K562 (cell line): Measurements from ENCODE around the gene DENR. TPM values are rescaled to one million over a fixed set of nuclear protein-coding genes. Genes with fewer than 3 reads are reported as not detected.

Experiments
- ATAC-seq: fragments of 200-7000 bp; cut with Tn5 transposase; 3 replicates; pipeline ENCODE4 v1.9.1; 2020; ENCODE audit warnings: moderate library complexity
- BruUV-seq: library from RNA; stranded (reverse); fragments of 400-500 nt; replicated peaks from 2 replicates; lab custom pipeline; 2021; lab: Mats Ljungman, UMichigan
- CTCF ChIA-PET: fragments of 300-600 bp; formaldehyde crosslinking; extraction: SDS; loops from one replicate; lab custom pipeline; 2021; ENCODE audit warnings: low intra/inter-chr PET ratio; lab: Yijun Ruan, JAX
- POLR2A ChIA-PET: fragments of 300-600, 350-650 bp; sonication (Branson Sonifier 250); formaldehyde crosslinking; extraction: SDS; loops from one replicate; lab custom pipeline; 2021; ENCODE audit warnings: antibody characterized with exemption, inconsistent platforms; lab: Yijun Ruan, JAX
- DNase-seq, 4 experiments: peaks; one replicate each; pipeline versions ENCODE4 v3.0.0 to v3.0.0-alpha.2; 2011 to 2018; ENCODE audit warnings: low spot score in 3 of 4, mixed read lengths in 3 of 4; ENCODE audit errors: extremely low read depth in 1 of 4
- FAIRE-seq: peaks from 2 replicates; lab custom pipeline; 2011; peaks lifted over from hg19 to GRCh38; lab: Jason Lieb, UNC
- H2AFZ ChIP-seq: 2 replicates; pipeline ENCODE4 v1.6.0; 2011; ENCODE audit warnings: low read depth, low read length, control low read depth, inconsistent platforms
- H3K27ac ChIP-seq: fragments of 200-600 bp; 3 replicates; pipeline ENCODE4 v1.8.0; 2011; ENCODE audit warnings: low read depth, mild to moderate bottlenecking, control low read depth, inconsistent platforms, low read length, moderate library complexity, mixed read lengths; ENCODE audit errors: extremely low read depth
- H3K27me3 ChIP-seq, 2 experiments: fragments of 300-600 bp in 1 of 2; 2 replicates in 1 of 2; 3 replicates in 1 of 2; pipeline versions ENCODE4 v1.6.0 to v1.8.0; 2011; ENCODE audit warnings: inconsistent platforms in 2 of 2, low read length in 2 of 2, mild to moderate bottlenecking in 1 of 2, mixed read lengths in 1 of 2, moderate library complexity in 1 of 2; ENCODE audit not compliant: control insufficient read depth in 2 of 2, insufficient read depth in 2 of 2
- H3K36me3 ChIP-seq: fragments of 300-600 bp; 3 replicates; pipeline ENCODE4 v1.8.0; 2011; ENCODE audit warnings: mild to moderate bottlenecking, low read length, inconsistent platforms; ENCODE audit not compliant: control insufficient read depth, insufficient read depth
- H3K4me1 ChIP-seq, 2 experiments: fragments of 200-600 bp in 1 of 2; replicated peaks in 1 of 2; 2 replicates in 1 of 2; 3 replicates in 1 of 2; pipeline versions ENCODE4 v1.5.1 to v1.8.0; 2011; ENCODE audit warnings: inconsistent platforms in 2 of 2, low read length in 2 of 2, mild to moderate bottlenecking in 1 of 2, mixed read lengths in 1 of 2, moderate library complexity in 1 of 2; ENCODE audit not compliant: control insufficient read depth in 2 of 2, insufficient read depth in 2 of 2
- H3K4me2 ChIP-seq: 2 replicates; pipeline ENCODE4 v1.6.1; 2011; ENCODE audit warnings: low read length, control low read depth, inconsistent platforms, mixed read lengths; ENCODE audit not compliant: insufficient read depth
- H3K4me3 ChIP-seq: fragments of 200-600 bp; sonication (generic), shearing (Covaris generic); 2 replicates; pipeline ENCODE4 v1.5.1; 2016; ENCODE audit warnings: control low read depth, inconsistent platforms
- H3K79me2 ChIP-seq: fragments of 200-600 bp; 3 replicates; pipeline ENCODE4 v1.8.0; 2011; ENCODE audit warnings: low read length, inconsistent platforms; ENCODE audit not compliant: control insufficient read depth, insufficient read depth
- H3K9ac ChIP-seq, 2 experiments: 2 replicates each; pipeline versions ENCODE4 v1.6.0 to v1.6.1; 2011; ENCODE audit warnings: low read depth in 2 of 2, low read length in 2 of 2, control low read depth in 1 of 2, inconsistent platforms in 1 of 2, mild to moderate bottlenecking in 1 of 2, mixed read lengths in 1 of 2; ENCODE audit not compliant: insufficient read depth in 1 of 2
- H3K9me1 ChIP-seq: one replicate; pipeline ENCODE4 v1.6.0; 2011; ENCODE audit warnings: inconsistent platforms, mild to moderate bottlenecking, low read length, moderate library complexity; ENCODE audit not compliant: control insufficient read depth, insufficient read depth
- H3K9me3 ChIP-seq: replicated peaks from 2 replicates; pipeline ENCODE4 v1.5.1; 2011; ENCODE audit warnings: low read depth, low read length, inconsistent platforms; ENCODE audit not compliant: control insufficient read depth, insufficient read depth
- H4K20me1 ChIP-seq: replicated peaks from 2 replicates; pipeline ENCODE4 v1.6.1; 2011; ENCODE audit warnings: low read length, inconsistent platforms, mixed read lengths; ENCODE audit not compliant: control insufficient read depth, insufficient read depth
- ADNP ChIP-seq: fragments of 200-800 bp; sonication (Bioruptor generic); IDR thresholded peaks from 2 replicates; pipeline ENCODE4 v1.6.1; 2016; ENCODE audit warnings: missing genetic modification characterization, missing compliant biosample characterization
- ARID1B ChIP-seq: fragments of 450-650 bp; IDR thresholded peaks from 2 replicates; pipeline ENCODE4 v1.6.1; 2016; ENCODE audit warnings: antibody characterized with exemption, mild to moderate bottlenecking, inconsistent platforms
- ATF7 ChIP-seq: fragments of 450-650 bp; IDR thresholded peaks from 2 replicates; pipeline ENCODE4 v1.7.1; 2014; ENCODE audit warnings: mild to moderate bottlenecking, moderate library complexity
- CBFA2T3 ChIP-seq: fragments of 450-650 bp; IDR thresholded peaks from 2 replicates; pipeline ENCODE4 v1.6.1; 2017
- COPS2 ChIP-seq: fragments of 450-650 bp; conservative IDR thresholded peaks from 2 replicates; pipeline ENCODE4 v1.6.1; 2016; ENCODE audit warnings: mild to moderate bottlenecking, moderate library complexity
- CXXC5 ChIP-seq: fragments of 250-450 bp; sonication (Bioruptor Pico); IDR thresholded peaks from 2 replicates; pipeline ENCODE4 v1.8.0; 2022; ENCODE audit warnings: inconsistent platforms, mild to moderate bottlenecking, moderate library complexity
- DMBX1 ChIP-seq: fragments of 250-450 bp; sonication (Bioruptor Pico); IDR thresholded peaks from 2 replicates; pipeline ENCODE4 v1.8.0; 2022; ENCODE audit warnings: inconsistent platforms, mild to moderate bottlenecking, moderate library complexity, borderline replicate concordance
- GABPB1 ChIP-seq: sonication (generic); formaldehyde crosslinking; IDR thresholded peaks from 2 replicates; pipeline ENCODE4 v1.8.0; 2022; ENCODE audit warnings: mild to moderate bottlenecking, missing genetic modification reagents
- IRF2 ChIP-seq: sonication (generic); formaldehyde crosslinking; IDR thresholded peaks from 2 replicates; pipeline ENCODE4 v1.8.1; 2022; ENCODE audit warnings: mild to moderate bottlenecking, missing genetic modification reagents
- MYNN ChIP-seq, 2 experiments: sonication (generic); formaldehyde crosslinking in 1 of 2; IDR thresholded peaks; 2 replicates each; pipeline versions ENCODE4 v1.5.0 to v1.6.1; 2016 to 2020; ENCODE audit warnings: antibody characterized with exemption in 1 of 2, missing genetic modification reagents in 1 of 2
- NR2F6 ChIP-seq: fragments of 450-650 bp; formaldehyde crosslinking; IDR thresholded peaks from 2 replicates; pipeline ENCODE4 v1.4.0; 2020; ENCODE audit warnings: mild to moderate bottlenecking
- NR4A1 ChIP-seq, 2 experiments: fragments of 250-450 bp in 1 of 2; fragments of 450-650 bp in 1 of 2; sonication (Bioruptor Pico) in 1 of 2; IDR thresholded peaks; 2 replicates each; pipeline versions ENCODE4 v1.4.0 to v1.6.1; 2016 to 2020; ENCODE audit warnings: mild to moderate bottlenecking in 2 of 2, missing compliant biosample characterization in 1 of 2, missing genetic modification characterization in 1 of 2, moderate library complexity in 1 of 2
- RBM25 ChIP-seq: fragments of 200-400 bp; formaldehyde crosslinking; IDR thresholded peaks from 2 replicates; pipeline ENCODE4 v1.6.1; 2018; ENCODE audit warnings: low read length, low read depth, moderate library complexity; ENCODE audit not compliant: severe bottlenecking
- TAL1 ChIP-seq: fragments of 450-650 bp; IDR thresholded peaks from 2 replicates; pipeline ENCODE4 v1.6.1; 2016; ENCODE audit warnings: mild to moderate bottlenecking
- ZFP1 ChIP-seq: fragments of 450-650 bp; formaldehyde crosslinking; IDR thresholded peaks from 2 replicates; pipeline ENCODE4 v1.4.0; 2020; ENCODE audit warnings: mild to moderate bottlenecking, mixed read lengths
- ZNF217 ChIP-seq: sonication (generic); formaldehyde crosslinking; IDR thresholded peaks from 2 replicates; pipeline ENCODE4 v1.8.0; 2022; ENCODE audit warnings: mild to moderate bottlenecking, missing genetic modification reagents
- ZNF395 ChIP-seq: fragments of 200-800 bp; sonication (Bioruptor generic); IDR thresholded peaks from 2 replicates; pipeline ENCODE4 v1.6.1; 2017; ENCODE audit warnings: missing genetic modification characterization, missing compliant biosample characterization
- ZNF609 ChIP-seq: sonication (generic); formaldehyde crosslinking; IDR thresholded peaks from 2 replicates; pipeline ENCODE4 v1.8.1; 2023; ENCODE audit warnings: missing genetic modification reagents, mild to moderate bottlenecking, borderline replicate concordance
- WGBS: fragments of 100-300 bp; shearing (Covaris generic); methylation state at CpG from one replicate; pipeline ENCODE4 v1.1.6; 2016; ENCODE audit warnings: low coverage, mixed read lengths; ENCODE audit not compliant: insufficient coverage; ENCODE audit errors: missing lambda C conversion rate; 5-methylcytosine and 5-hydroxymethylcytosine counted together
- in situ Hi-C: fragments of 300-500 bp; cut with MboI; formaldehyde crosslinking; loops from 4 replicates; pipeline ENCODE4 v1.15.0; 2018; ENCODE audit warnings: inconsistent platforms, mixed read lengths
- intact Hi-C: fragments of 100-400 bp; cut with micrococcal nuclease; formaldehyde crosslinking; loops from 2 replicates; pipeline ENCODE4 v1.14.2; 2022
- polyA plus RNA-seq, 8 experiments: library from polyadenylated mRNA; depleted of rRNA in 4 of 8; stranded (reverse) in 5 of 8; unstranded in 3 of 8; fragments of >200 nt; fragmentation: Nextera tagmentation in 2 of 8; fragmentation: Illumina TruSeq in 1 of 8; extraction: Ambion mirVana in 2 of 8; extraction: Trizol in 1 of 8; gene quantifications; 2 replicates each; pipeline versions ENCODE4 v1.2.1 to v1.2.3, GENCODE V29; 2011 to 2014; ENCODE audit warnings: inconsistent platforms in 1 of 8, missing spikeins in 1 of 8
- total RNA-seq, 7 experiments: library from RNA; depleted of rRNA in 6 of 7; stranded (reverse); fragments of >200 nt in 6 of 7; fragmentation: Illumina TruSeq in 2 of 7; extraction: Trizol in 2 of 7; gene quantifications; 2 replicates each; pipeline versions ENCODE4 v1.2.1 to v1.2.3, GENCODE V29; 2011 to 2021; ENCODE audit warnings: low replicate concordance in 1 of 7

The DENR gene
- total and polyA plus RNA-seq, 9 of the 15 experiments (the other 6 are each of a cell fraction or from before 2014, with no cell fraction given), result 32.5 to 77.4 (median 54.7) TPM

- Histone ChIP-seq H3K9me1 (no peaks in the 10 kb centered on the region), H3K27me3 (no peaks in the 10 kb centered on the region), H3K9ac (no peak overlapping the region), H2AFZ (no peak overlapping the region), H3K9me3 (no peaks in the 10 kb centered on the region), H4K20me1 (no peaks in the 10 kb centered on the region), H3K4me2 (no peak overlapping the region), H3K27ac (no peak overlapping the region), H3K4me1 (peaks cover 4 to 5% of the 10 kb centered on the region in 2 experiments; a peak in 2 of 5 replicates), H3K4me3 (no peak overlapping the region), H3K79me2 (no peaks in the 10 kb centered on the region), H3K36me3 (no peaks in the 10 kb centered on the region)
- intact Hi-C loops (loop anchor here (5.0 to 10.0 kb wide), 2 partner anchors 55 to 163 kb away; no protein-coding TSS in a partner anchor), in situ Hi-C loops (loop anchor here (5.0 kb wide), 1 partner anchor 168 kb away; no protein-coding TSS in a partner anchor)
- WGBS, result 4% methylated on average over 5 of the region's 5 CpGs
- ATAC-seq (peak; percentile 45; the same call in 2 of the 3 replicates), DNase-seq (peak in 1 of 4 experiments; percentile 16), FAIRE-seq (no peak)
- ChIA-PET CTCF (no interaction called here), POLR2A (interaction anchor here (0.6 to 1.4 kb wide), 5 partner anchors 10 to 31 kb away, joined by 3 to 6 read pairs (median 3); no protein-coding TSS in a partner anchor)
- BruUV-seq, result no TSS peak
- TF ChIP-seq ARID1B, result peak; percentile 49; the same call in 1 of the 2 replicates
- no peak for TF ChIP-seq ATF7
- TF ChIP-seq RBM25, result no peak
- TF ChIP-seq COPS2, result no peak
- no peak for TF ChIP-seq DMBX1 (CRISPR knock-in tag)
- TF ChIP-seq ADNP, result no peak
- TF ChIP-seq ZNF217 (CRISPR knock-in tag), result no peak
- TF ChIP-seq MYNN (IDR thresholded peaks at IDR 0.05), result no peak
- TF ChIP-seq MYNN (CRISPR knock-in tag; IDR thresholded peaks at IDR 0.05), result no peak
- TF ChIP-seq NR4A1 (CRISPR knock-in tag; IDR thresholded peaks at IDR 0.05), result no peak
- TF ChIP-seq NR4A1 (tag; IDR thresholded peaks at IDR 0.05), result no peak
- TF ChIP-seq ZFP1 (CRISPR knock-in tag), result no peak
- no peak for TF ChIP-seq CXXC5 (CRISPR knock-in tag)
- no peak for TF ChIP-seq ZNF395 (CRISPR knock-in tag)
- TF ChIP-seq ZNF609, result no peak
- no peak for TF ChIP-seq IRF2 (CRISPR knock-in tag)
- peak; percentile 52 for TF ChIP-seq CBFA2T3
- TF ChIP-seq GABPB1 (CRISPR knock-in tag), result no peak
- no peak for TF ChIP-seq NR2F6 (CRISPR knock-in tag)
- TF ChIP-seq TAL1, result 0 out of 2 replicates have a peak, but pooled peaks have one; percentile 19
These were observed 37.0 kb downstream of the DENR start for GRCh38 chr12:122789637-122790036.
